ENCODE results near the gene HSD17B3.
"Not testable (repeated sequence)": the region's sequence is repeated elsewhere in the genome, so short reads cannot be mapped to it uniquely, and the experiment has no call there.

Gene HSD17B3

GRCh38 chr9:96306958-96307357, 5.0 kb upstream of the HSD17B3 start:
- DNase-seq (ENCODE audit: low read depth): not testable (repeated sequence)

DNA sequence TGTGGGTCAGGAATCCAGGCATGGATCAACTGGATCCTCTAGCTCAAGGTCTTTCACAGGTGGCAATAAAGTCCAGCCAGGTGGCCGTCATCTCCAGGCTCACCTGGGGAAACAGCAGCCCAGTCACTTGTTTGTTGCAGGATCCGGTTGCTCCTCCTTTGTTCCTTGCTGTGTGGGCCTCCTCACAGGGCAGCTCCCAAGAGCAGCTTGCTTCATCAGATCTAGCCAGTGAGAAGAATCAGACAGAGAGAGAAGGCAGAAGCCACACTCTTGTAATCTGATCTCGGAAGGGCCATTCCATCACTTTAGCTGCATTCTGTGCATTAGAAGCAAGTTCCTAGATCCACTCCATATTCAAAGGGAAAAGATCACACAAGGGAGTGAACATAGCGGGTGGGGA, 3.2 kb upstream of the HSD17B3 start:
- DNase-seq (ENCODE audit: low read depth): no peak

- DNase-seq (ENCODE audit: low read depth): no peak
These were observed 2.3 kb upstream of the HSD17B3 start for GRCh38 chr9:96304230-96304629.

DNA sequence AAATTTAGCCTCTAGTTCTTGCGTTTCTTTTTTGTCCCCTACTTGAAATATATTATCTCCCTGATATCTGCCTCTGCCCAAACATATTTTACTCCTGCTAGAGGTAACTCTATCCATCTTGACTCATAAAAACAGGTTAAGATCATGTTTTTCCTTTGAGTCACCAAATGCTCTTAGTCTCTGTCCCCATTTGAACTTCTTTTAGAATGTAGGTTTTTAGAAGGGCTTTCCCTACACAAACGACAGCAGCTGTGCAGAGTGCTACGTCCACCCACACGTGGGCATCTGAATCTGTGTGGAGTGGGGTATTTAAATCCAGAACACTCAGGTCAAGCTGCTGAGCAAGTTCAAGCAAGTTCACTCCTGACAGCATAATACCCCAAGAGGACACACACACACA, 2.2 kb downstream of the HSD17B3 start:
- DNase-seq (ENCODE audit: low read depth): no peak

DNA sequence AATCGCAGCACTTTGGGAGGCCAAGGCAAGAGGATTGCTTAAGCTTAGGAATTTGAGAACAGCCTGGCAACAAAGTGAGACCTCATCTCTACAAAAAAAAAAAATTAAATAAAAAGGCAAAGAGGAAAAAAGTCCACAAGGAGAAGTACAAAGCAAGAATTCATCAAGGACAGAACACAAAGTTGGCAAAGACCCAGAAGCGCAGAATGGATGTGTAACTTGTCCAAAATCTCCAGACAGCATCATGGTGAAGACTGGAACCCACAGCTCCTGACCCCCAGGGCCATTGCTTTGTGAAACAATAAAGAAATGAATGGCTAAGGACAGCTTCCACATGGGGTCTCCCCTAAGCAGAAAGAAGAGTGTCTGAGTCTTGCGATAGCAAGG, 7.8 kb downstream of the HSD17B3 start:
- DNase-seq (ENCODE audit: low read depth): no peak

- DNase-seq (ENCODE audit: low read depth): no peak
These were observed 8.3 kb downstream of the HSD17B3 start for GRCh38 chr9:96293498-96294158.

- DNase-seq (ENCODE audit: low read depth): no peak
These were observed 12.6 kb downstream of the HSD17B3 start for GRCh38 chr9:96289392-96289791.

DNA sequence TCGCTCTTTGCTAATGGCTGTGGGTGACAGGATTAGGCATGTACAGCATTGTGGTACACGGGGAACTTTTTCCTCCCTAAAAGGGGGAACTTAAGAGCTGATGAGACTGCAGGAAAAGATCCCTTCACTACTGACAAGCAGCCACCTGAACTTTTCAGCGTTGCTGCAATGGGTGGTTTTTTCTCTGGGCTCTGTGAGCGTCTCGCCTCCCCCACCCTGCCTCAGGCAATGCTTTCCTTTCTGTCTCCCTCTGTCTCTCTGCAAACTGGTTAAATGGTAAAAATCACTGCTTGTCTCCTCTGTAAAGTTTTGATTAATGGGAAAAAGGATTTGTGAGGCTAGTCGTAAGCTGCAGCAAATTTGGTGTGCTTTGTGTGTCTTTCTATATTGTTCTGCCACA, 20.3 kb downstream of the HSD17B3 start:
- no peak for DNase-seq (ENCODE audit: low read depth)

DNA sequence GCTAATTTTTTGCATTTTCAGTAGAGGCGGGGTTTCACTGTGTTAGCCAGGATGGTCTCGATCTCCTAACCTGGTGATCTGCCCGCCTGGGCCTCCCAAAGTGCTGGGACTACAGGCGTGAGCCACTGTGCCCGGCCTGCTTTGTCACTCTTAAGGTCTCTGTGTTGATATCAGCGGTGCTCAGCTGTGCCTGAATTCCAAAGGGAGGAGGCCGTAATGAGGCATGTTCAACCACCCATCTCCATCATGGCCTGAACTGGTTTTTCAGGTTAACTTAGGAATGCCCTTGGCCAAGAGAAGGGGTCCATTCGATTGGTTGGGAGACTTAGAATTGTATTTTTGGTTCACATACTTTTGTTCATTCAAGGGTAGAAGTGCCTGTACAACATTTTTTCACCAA, 22.0 kb downstream of the HSD17B3 start:
- no peak for DNase-seq (ENCODE audit: low read depth)

DNA sequence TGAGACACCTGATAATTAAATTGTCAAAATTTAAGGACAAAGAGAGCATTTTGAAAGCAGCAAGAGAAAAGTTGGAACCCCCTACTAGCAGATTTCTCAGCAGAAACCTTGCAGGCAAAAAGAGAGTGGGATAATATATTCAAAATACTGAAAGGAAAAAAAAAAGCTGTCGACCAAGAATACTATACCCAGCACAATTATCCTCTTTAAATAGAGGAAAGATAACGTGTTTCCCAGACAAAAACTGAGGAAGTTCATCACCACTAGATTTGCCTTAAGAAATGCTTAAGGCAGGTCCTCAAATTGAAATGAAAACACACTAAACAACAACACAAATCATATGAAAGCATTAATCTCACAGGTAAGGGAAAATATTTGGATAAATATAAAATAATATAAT, 27.0 kb downstream of the HSD17B3 start:
- DNase-seq (ENCODE audit: low read depth): no peak

DNA sequence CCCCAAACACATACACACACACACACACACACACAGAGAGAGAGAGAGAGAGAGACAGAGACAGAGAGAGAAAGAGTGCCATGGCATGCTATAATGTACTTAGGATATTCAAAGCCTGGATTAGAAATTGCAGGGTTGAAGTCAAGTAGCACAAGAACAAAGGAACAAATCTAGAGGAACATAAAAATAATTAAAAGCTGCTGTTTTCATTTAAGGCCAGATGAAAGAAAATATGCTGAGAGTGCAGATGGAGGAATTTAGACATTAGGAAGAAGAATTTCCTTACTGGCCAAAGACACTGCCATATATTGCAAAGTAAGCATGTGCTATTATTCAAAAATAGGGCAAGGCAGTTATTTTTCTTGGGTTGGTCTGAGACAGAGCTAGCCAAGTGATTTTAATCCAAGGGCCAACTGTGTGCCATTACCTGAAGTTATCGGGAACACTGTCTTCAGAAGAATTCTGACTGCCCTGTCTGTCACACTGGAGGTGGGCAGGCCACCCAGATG, 31.7 kb downstream of the HSD17B3 start:
- DNase-seq (ENCODE audit: low read depth): no peak

DNA sequence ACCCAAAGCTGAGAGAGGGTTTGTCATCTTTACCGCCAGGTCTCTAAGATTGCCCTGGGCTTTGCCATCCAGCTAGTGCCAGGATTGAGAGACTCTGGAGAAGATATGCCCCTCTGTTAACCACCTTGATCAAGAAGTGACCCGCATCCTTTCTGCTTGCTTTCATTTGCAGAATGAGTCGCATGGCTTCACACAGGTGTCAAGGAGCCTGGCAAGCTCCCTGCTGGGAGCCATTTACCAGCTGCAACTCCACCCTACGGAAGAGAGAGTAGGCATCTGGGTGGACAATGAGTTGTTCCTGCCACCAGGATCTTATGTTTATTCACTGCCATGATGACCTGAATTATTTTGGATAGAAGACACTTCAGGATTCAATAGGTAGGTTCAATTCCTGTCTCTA, 43.0 kb downstream of the HSD17B3 start:
- no peak for DNase-seq (ENCODE audit: low read depth)

- DNase-seq (ENCODE audit: low read depth): no peak
These were observed 45.2 kb downstream of the HSD17B3 start for GRCh38 chr9:96256800-96257199.

DNA sequence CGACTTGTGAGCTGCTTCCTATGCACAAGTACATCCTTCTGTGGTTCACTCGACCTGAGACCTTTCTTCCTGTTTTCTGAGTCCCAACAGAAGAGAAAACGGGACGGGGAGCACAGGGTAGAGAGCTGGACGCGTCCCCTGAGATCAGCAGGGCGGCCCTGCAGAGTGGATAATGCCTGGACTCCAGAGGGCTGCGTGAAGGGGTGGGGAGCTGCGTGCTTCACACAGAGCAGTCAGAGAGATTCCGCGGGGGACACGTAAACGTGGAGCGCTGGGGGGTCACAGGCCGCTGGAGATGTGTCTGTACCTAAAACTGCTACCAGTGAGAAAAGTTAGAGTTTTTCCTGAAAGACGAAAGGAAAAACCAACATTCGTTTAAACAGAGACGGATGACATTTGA, 46.3 kb downstream of the HSD17B3 start:
- DNase-seq (ENCODE audit: low read depth): no peak

DNA sequence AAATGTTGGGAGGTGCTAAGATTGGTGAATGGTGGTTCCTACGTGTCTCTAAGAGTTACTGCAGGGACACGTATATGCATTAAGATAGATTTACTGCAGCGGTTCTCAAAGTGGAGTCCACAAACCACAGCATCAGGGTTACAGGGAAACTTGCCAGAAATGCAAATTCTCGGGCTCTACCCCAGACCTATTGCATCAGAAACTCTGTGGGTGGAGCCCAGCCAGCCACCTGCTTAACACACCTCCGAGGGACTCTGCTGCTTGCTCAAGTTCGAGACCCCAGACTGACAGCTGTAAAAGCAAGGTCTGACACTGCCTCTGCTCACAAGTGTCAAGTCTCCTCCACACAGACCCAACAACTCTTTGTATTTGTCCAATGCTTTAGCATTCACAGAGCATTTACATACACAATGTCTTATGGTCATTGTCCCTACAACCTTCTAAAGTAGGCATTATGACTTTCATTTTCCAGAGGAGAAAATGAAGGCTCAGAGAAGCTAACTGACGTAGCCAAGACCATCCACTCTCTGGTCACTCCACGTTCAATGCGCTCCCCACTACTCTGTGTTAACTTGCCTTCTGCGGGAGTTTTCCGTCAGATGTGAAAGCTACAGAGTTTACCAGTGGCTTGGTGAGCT, 48.8 kb downstream of the HSD17B3 start:
- DNase-seq (ENCODE audit: low read depth): no peak

GRCh38 chr9:96251451-96251850, 50.5 kb downstream of the HSD17B3 start:
- no peak for DNase-seq (ENCODE audit: low read depth)

DNA sequence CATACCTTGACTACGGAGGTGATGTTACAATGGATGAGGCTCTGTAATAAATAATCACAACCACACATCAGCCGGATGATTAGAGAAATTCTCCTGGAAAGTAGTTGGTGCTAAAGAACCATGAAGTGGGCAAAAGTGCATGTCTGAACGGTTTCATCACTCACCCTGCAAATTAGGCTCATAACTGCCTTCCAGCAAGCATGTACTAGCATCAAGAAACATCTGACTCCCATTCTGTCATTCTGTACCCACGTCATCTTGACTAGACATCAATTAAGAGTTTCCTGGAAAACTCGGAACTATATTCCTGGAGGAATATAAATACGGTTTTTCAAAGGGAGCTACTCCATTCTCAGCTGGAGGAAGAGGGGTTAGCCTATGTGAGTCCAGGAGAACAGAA, 52.2 kb downstream of the HSD17B3 start:
- DNase-seq (ENCODE audit: low read depth): no peak

GRCh38 chr9:96246267-96246671, 55.7 kb downstream of the HSD17B3 start:
- DNase-seq (ENCODE audit: low read depth): no peak

- DNase-seq (ENCODE audit: low read depth): no peak
These were observed 56.6 kb downstream of the HSD17B3 start for GRCh38 chr9:96245399-96245798.

DNA sequence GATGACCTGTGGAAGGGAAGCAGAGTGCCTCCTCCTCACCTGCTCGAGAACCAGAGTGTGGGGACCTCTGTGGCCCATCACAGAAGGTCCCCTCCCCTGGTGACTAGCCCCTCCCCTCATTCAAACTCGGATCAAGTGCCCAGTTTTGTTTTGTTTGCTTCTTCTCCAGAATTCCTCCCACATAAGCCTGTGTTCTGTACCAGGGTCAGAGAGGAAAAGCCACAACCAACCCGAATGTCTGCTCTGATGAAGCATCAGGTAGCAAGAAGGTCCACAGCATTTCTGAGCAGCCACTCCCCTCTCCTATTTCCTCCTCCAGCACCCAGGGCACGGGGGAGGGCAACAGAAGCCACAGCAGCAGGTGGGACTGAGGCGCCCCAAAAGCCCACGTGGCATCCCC, 58.2 kb downstream of the HSD17B3 start:
- DNase-seq (ENCODE audit: low read depth): no peak

DNA sequence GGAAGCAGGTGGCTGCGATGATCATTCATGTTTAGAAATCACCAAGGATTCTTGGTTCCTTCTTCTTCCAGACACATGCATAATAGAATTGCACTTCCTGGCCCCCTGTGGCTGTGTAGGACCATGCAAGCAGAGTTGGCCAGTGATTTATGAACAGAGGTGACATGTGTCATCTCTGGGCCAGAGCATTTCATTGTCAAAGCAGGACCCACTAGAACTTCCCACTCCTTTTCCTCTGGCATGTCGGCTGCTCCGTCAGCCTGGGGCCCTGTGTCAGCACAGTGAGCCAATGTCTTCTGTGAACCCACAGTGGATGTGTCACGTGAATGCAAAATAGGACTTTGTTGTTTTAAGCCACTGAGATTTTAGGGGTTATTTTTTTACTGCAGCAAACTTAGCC, 59.2 kb downstream of the HSD17B3 start:
- DNase-seq (ENCODE audit: low read depth): no peak

- DNase-seq (ENCODE audit: low read depth): no peak
These were observed 60.6 kb downstream of the HSD17B3 start for GRCh38 chr9:96241391-96241809.

GRCh38 chr9:96236854-96237550, 65.0 kb downstream of the HSD17B3 start:
- no peak for DNase-seq (ENCODE audit: low read depth)

All from activated T-helper 1 cell treated with Interleukin-2 at 50 U/mL for 16 hours (primary cell).